SK-N-SH treated with all-trans-retinoic acid at 6 μM for 48 hours (cell line): ENCODE measurements around the gene PLA2G1B.

ENCODE experiments used
- ARNTL ChIP-seq: fragments of 450-650 bp; formaldehyde crosslinking; IDR thresholded peaks from 2 replicates; pipeline ENCODE4 v1.5.0; 2020; ENCODE audit warnings: low read depth, mild to moderate bottlenecking, moderate library complexity, borderline replicate concordance
- BACH2 ChIP-seq: fragments of 250-450 bp; sonication (Bioruptor Pico); IDR thresholded peaks from 2 replicates; pipeline ENCODE4 v1.9.0; 2021; ENCODE audit warnings: mild to moderate bottlenecking, borderline replicate concordance
- CSRNP3 ChIP-seq: fragments of 250-450 bp; sonication (Bioruptor Pico); IDR thresholded peaks from 2 replicates; pipeline ENCODE4 v1.5.1; 2021; ENCODE audit warnings: mild to moderate bottlenecking, moderate library complexity
- ISL1 ChIP-seq: fragments of 250-450 bp; sonication (Bioruptor Pico); IDR thresholded peaks from 2 replicates; pipeline ENCODE4 v2.1.2; 2022; ENCODE audit warnings: mild to moderate bottlenecking, moderate library complexity
- OSR1 ChIP-seq: fragments of 250-450 bp; sonication (Bioruptor Pico); IDR thresholded peaks from 2 replicates; pipeline ENCODE4 v1.8.0; 2022; ENCODE audit warnings: moderate library complexity, mild to moderate bottlenecking, inconsistent platforms
- PATZ1 ChIP-seq: fragments of 250-450 bp; sonication (Bioruptor Pico); IDR thresholded peaks from 2 replicates; pipeline ENCODE4 v1.8.0; 2020; ENCODE audit warnings: mild to moderate bottlenecking, moderate library complexity, borderline replicate concordance
- POU6F1 ChIP-seq: fragments of 250-450 bp; sonication (Bioruptor Pico); IDR thresholded peaks from 2 replicates; pipeline ENCODE4 v1.8.0; 2021; ENCODE audit warnings: low read depth, mild to moderate bottlenecking, moderate library complexity, borderline replicate concordance
- TSHZ2 ChIP-seq: fragments of 250-450 bp; sonication (Bioruptor Pico); IDR thresholded peaks from 2 replicates; pipeline ENCODE4 v1.5.0; 2020; ENCODE audit warnings: mild to moderate bottlenecking, moderate library complexity
- ZC3H10 ChIP-seq: fragments of 250-450 bp; sonication (Bioruptor Pico); IDR thresholded peaks from 2 replicates; pipeline ENCODE4 v1.5.1; 2021; ENCODE audit warnings: mild to moderate bottlenecking, moderate library complexity
- ZNF8 ChIP-seq: fragments of 450-650 bp; formaldehyde crosslinking; IDR thresholded peaks from 2 replicates; pipeline ENCODE4 v1.5.0; 2020; ENCODE audit warnings: mild to moderate bottlenecking, moderate library complexity

- no peak for TF ChIP-seq ZNF8 (CRISPR knock-in tag)
- no peak for TF ChIP-seq PATZ1 (CRISPR knock-in tag)
- no peak for TF ChIP-seq ZC3H10
- no peak for TF ChIP-seq OSR1 (CRISPR knock-in tag)
- no peak for TF ChIP-seq ISL1 (CRISPR knock-in tag)
- TF ChIP-seq TSHZ2 (CRISPR knock-in tag), result no peak
- TF ChIP-seq POU6F1 (CRISPR knock-in tag), result no peak
- TF ChIP-seq ARNTL, result no peak
- TF ChIP-seq BACH2 (CRISPR knock-in tag), result no peak
- no peak for TF ChIP-seq CSRNP3 (CRISPR knock-in tag)
Observed at GRCh38 chr12:120343039-120343537, 15.5 kb upstream of the PLA2G1B start.
